Breast epithelium (tissue), 4 donors: ENCODE results near the gene FNDC3B. TPM values are rescaled to one million over a fixed set of nuclear protein-coding genes. Genes with fewer than 3 reads are reported as not detected.

Source experiments
- DNase-seq, 2 donors: peaks; one replicate each; pipeline ENCODE4 v3.0.0-alpha.2; 2019; ENCODE audit warnings: low spot score in 2 of 2
- H3K27ac ChIP-seq, 2 donors: fragments of 200-600 bp; sonication (generic) in 1 of 2; one replicate each; pipeline ENCODE4 v1.5.1; 2016 to 2019; ENCODE audit warnings: mild to moderate bottlenecking in 1 of 2
- H3K27me3 ChIP-seq, 2 donors: fragments of 200-600 bp; sonication (generic) in 1 of 2; one replicate each; pipeline versions ENCODE4 v1.5.1 to v1.6.0; 2017 to 2019; ENCODE audit warnings: control low read depth in 1 of 2, mild to moderate bottlenecking in 1 of 2
- H3K36me3 ChIP-seq: fragments of 200-600 bp; one replicate; pipeline ENCODE4 v1.5.1; 2019
- H3K4me1 ChIP-seq, 2 donors: fragments of 200-600 bp; sonication (generic); one replicate each; pipeline ENCODE4 v1.5.1; 2016 to 2019; ENCODE audit warnings: control low read depth in 1 of 2
- H3K4me3 ChIP-seq, 3 donors: fragments of 200-600 bp; sonication (generic); 1 replicate in 2 of 3; 2 replicates in 1 of 3; pipeline ENCODE4 v1.5.1; 2016 to 2019; ENCODE audit warnings: mild to moderate bottlenecking in 3 of 3, moderate library complexity in 2 of 3
- H3K9me3 ChIP-seq, 2 donors: fragments of 200-600 bp; sonication (generic) in 1 of 2; one replicate each; pipeline ENCODE4 v1.5.1; 2016 to 2019; ENCODE audit warnings: control low read depth in 1 of 2
- CTCF ChIP-seq, 3 donors: fragments of 450-650 bp; IDR thresholded peaks; one replicate each; pipeline ENCODE4 v1.5.1; 2016 to 2017; ENCODE audit warnings: antibody characterized with exemption in 3 of 3, mild to moderate bottlenecking in 3 of 3, moderate library complexity in 3 of 3
- POLR2A ChIP-seq: fragments of 450-650 bp; IDR thresholded peaks from one replicate; pipeline ENCODE4 v1.6.1; 2016; ENCODE audit warnings: antibody characterized with exemption, mild to moderate bottlenecking, moderate library complexity
- POLR2AphosphoS5 ChIP-seq, 3 donors: sonication (generic); formaldehyde crosslinking; IDR thresholded peaks; one replicate each; pipeline ENCODE4 v1.6.1; 2017; ENCODE audit warnings: antibody characterized with exemption in 3 of 3
- intact Hi-C: fragments of 100-400 bp; cut with DNase I; formaldehyde crosslinking; loops from one replicate; pipeline ENCODE4 v1.15.1; 2023; ENCODE audit warnings: low total_unique reads
- total RNA-seq, 3 donors: library from RNA; depleted of rRNA; stranded (reverse); fragments of >200 nt; gene quantifications; one replicate each; pipeline ENCODE4 v1.1.0, GENCODE V29; 2016

The FNDC3B gene
- total RNA-seq, 3 donors from 2014 or later, result 131 to 172 (median 149) TPM

- DNase-seq, result no peak
- no peaks in the 10 kb centered on the region for H3K4me1 ChIP-seq
- no peaks in the 10 kb centered on the region for H3K27me3 ChIP-seq
- H3K36me3 ChIP-seq, result no peaks in the 10 kb centered on the region
- no peaks in the 10 kb centered on the region for H3K9me3 ChIP-seq
- intact Hi-C loops, result no loop called here
- no peak overlapping the region for H3K27ac ChIP-seq
- no peak overlapping the region for H3K4me3 ChIP-seq
- TF ChIP-seq POLR2A (no peak), POLR2AphosphoS5 (IDR thresholded peaks at IDR 0.05) (no peak), CTCF (IDR thresholded peaks at IDR 0.05) (no peak)
These were observed 68.0 kb downstream of the FNDC3B start for GRCh38 chr3:172107403-172107802.

GRCh38 chr3:172110127-172110779 lies 70.9 kb downstream of the FNDC3B start:
- H3K27me3 ChIP-seq, result no peaks in the 10 kb centered on the region
- H3K27ac ChIP-seq, result no peak overlapping the region
- intact Hi-C loops, result no loop called here
- H3K36me3 ChIP-seq, result no peaks in the 10 kb centered on the region
- H3K4me3 ChIP-seq, result no peak overlapping the region
- TF ChIP-seq POLR2A (no peak), CTCF (IDR thresholded peaks at IDR 0.05) (no peak)
- DNase-seq, result no peak
- no peaks in the 10 kb centered on the region for H3K4me1 ChIP-seq
- H3K9me3 ChIP-seq, result no peaks in the 10 kb centered on the region

GRCh38 chr3:172111163-172111562 lies 71.8 kb downstream of the FNDC3B start:
- no peaks in the 10 kb centered on the region for H3K9me3 ChIP-seq
- H3K27ac ChIP-seq, result no peak overlapping the region
- intact Hi-C loops, result no loop called here
- no peaks in the 10 kb centered on the region for H3K4me1 ChIP-seq
- H3K4me3 ChIP-seq, result no peak overlapping the region
- DNase-seq, result no peak
- no peak for TF ChIP-seq CTCF (IDR thresholded peaks at IDR 0.05)
- TF ChIP-seq POLR2A, result no peak
- no peak for TF ChIP-seq POLR2AphosphoS5 (IDR thresholded peaks at IDR 0.05)
- no peaks in the 10 kb centered on the region for H3K27me3 ChIP-seq
- H3K36me3 ChIP-seq, result no peaks in the 10 kb centered on the region

GRCh38 chr3:172112078-172112733 lies 72.8 kb downstream of the FNDC3B start:
- Histone ChIP-seq H3K9me3 (no peaks in the 10 kb centered on the region), H3K4me1 (no peaks in the 10 kb centered on the region), H3K27ac (no peak overlapping the region), H3K4me3 (no peak overlapping the region), H3K36me3 (no peaks in the 10 kb centered on the region), H3K27me3 (no peaks in the 10 kb centered on the region)
- TF ChIP-seq POLR2A (no peak), CTCF (IDR thresholded peaks at IDR 0.05) (no peak), POLR2AphosphoS5 (IDR thresholded peaks at IDR 0.05) (no peak)
- no peak for DNase-seq
- intact Hi-C loops, result no loop called here

- Histone ChIP-seq H3K27ac (no peak overlapping the region), H3K4me1 (no peaks in the 10 kb centered on the region), H3K9me3 (no peaks in the 10 kb centered on the region), H3K4me3 (no peak overlapping the region), H3K27me3 (no peaks in the 10 kb centered on the region), H3K36me3 (no peaks in the 10 kb centered on the region)
- TF ChIP-seq POLR2AphosphoS5 (IDR thresholded peaks at IDR 0.05), result no peak
- no peak for TF ChIP-seq POLR2A
- no peak for TF ChIP-seq CTCF (IDR thresholded peaks at IDR 0.05)
- DNase-seq, result no peak
- intact Hi-C loops, result no loop called here
These were observed 73.3 kb downstream of the FNDC3B start for GRCh38 chr3:172112734-172113120.
